Globus pallidus (tissue), 1 donor: ENCODE measurements around the gene ZNF714.
"Not testable (repeated sequence)": the region's sequence is repeated elsewhere in the genome, so short reads cannot be mapped to it uniquely, and the experiment has no call there.

Experiments
- DNase-seq: peaks from one replicate; pipeline ENCODE4 v3.0.0-alpha.2; 2015; ENCODE audit warnings: low spot score

The ZNF714 gene

DNA sequence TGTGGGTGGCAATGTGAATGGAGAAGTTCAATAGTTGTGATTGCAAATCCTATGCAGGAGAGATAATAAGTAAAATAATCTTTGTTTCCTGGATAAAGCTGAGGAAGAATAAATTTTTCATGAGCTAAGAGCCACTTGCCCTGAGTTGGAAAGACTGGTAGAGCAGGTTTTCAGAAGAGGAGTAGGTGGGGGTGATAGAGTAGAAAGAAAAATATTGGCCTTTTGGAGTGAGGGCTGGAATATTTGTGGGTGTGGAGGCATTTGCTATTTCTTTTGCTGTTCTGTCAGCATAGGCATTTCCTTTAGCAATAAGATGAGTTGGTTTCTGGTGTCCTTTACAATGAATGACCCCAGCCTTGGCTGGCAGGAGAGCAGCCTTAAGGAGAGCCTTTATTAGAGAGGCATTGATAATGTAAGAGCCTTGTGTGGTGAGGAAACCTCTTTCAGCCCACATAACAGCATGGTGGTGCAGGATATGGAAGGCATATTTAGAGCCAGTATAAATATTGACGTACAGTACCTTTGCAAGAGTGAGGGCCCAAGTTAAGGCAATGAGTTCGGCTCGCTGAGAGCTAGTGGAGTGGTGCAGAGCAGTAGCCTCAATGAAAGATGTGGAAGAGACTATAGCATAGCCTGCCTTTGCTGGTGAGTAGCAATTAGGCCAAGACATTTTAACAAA, 48.2 kb downstream of the ZNF714 start:
- no peak for DNase-seq

DNA sequence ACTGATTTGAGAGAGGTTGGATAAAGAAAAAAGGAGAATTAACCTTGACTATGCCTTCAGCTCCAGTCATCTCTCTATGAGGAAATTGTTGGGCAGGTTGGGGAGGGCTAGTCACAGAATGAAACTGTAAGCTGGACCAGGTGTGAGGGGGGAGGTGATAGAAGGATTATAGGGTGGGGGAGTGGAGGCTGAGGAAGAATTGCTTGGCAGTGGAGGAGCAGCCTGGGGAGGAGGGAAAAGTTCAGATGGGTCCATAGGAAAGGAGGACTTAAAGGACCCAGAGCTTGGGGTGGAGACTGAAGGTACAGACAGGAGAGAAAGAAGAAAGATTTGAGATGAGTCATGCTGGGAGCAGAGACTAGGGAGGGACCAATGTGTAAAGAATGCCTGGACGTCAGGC, 51.6 kb downstream of the ZNF714 start:
- no peak for DNase-seq

DNA sequence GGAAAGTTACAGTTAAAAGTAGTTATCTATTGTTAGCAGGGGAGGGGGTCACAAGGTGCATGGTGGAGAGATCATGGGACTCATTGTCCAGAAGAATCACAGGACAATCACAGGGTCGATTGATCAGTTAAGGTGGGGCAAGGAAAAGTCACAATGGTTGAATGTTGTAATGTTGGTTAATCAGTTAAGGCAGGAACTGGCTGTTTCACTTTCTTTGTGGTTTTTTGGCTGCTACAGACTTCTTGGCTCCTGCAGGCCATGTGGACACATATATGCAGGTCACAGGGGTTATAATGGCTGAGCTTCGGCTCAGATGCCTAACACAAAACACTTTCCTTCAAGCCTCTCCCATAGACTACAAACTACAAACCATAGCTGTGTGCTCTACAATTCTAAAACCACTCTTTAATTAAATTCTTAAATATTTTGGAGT, 52.9 kb downstream of the ZNF714 start:
- no peak for DNase-seq

DNA sequence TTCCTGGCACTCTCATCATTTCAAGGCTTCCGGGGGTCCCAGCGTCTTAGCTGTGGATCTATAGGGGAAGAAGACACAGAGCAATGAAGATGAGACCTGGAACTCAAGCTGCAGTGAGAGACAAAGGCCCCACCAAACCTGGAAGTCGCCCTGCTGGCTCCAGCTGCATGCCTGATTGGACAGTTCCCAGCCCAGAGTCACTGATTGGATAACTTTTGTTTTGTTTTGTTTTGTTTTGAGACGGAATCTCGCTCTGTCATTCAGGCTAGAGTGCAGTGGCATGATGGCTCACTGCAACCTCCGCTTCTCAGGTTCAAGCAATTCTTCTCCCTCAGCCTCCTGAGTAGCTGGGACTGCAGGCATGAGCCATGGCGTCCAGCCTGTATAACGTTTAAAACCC, 53.4 kb downstream of the ZNF714 start:
- no peak for DNase-seq

DNA sequence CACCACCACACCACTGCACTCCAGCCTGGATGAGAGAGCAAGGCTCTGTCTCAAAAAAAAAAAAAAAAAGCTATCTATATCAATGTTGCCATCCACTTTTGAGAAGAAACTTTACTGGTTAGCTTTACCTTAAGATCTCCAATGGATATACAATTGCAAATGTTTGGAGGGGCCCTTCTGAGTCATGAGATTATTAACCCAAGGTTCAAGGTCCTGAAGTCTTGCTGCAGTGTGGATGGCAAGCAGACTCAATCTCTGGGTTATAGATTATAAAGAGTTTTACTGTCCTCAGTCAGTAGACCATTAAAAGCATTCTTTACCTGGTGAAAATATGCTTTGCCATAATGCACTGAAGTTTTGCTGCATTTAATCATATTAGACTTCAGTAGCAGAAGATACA, 56.1 kb downstream of the ZNF714 start:
- DNase-seq, result no peak

DNA sequence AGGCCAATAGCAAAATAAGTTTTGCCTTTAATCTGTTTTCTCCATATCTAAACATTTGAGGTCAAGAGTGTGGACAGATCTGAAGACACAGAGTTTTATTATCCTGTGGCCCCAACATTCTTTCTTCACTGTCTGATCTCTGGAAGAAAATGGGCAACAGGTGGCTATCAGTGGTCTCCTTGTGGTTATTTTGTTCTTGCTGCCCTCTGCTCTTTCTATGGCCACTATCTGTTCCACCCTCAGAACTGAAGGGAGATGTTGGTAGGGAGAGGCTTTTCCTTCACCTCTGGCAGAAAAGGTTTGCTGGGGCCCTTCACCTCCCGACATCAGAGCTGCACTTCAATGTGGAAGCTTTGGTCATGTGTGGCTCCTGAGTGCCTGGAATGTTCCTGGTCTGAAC, 59.0 kb downstream of the ZNF714 start:
- not testable (repeated sequence) for DNase-seq

DNA sequence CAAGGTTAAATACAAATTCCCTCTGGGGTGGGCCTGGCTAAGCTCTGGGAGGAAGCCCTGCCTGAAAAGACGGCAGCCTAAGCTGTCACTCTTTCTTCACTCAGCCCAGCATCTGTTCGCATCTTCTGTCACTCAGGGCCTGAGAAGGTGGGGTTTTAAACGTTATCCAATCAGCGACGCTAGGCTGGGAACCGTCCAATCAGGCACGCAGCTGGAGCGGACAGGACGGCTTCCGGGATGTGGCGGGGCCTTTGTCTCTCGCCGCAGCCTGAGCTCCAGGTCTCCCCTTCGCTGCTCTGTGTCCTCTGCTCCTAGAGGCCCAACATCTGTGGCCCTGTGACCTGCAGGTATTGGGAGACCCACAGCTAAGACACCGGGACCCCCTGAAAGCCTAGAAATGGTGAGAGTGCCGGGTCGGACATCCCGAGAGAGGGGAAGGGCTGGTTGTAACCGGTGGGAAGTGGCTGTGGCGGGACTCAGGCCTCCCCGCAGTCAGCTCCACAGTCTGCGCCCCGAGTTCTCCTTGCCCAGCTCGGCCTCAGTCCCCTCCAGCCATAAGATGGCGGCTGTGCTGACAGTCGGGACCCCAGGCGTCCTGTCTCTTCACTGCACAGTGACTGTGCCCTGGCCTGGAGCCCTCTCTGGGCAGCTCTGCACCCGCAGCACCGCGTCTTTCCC, 59.9 kb downstream of the ZNF714 start, which contains the start of gene ZNF431:
Gene ZNF431 (plus strand): TSS at position 254 of the 678 bp plus-strand sequence. CDS start 144 bp downstream, at position 398.
- peak; percentile 97 for DNase-seq

DNA sequence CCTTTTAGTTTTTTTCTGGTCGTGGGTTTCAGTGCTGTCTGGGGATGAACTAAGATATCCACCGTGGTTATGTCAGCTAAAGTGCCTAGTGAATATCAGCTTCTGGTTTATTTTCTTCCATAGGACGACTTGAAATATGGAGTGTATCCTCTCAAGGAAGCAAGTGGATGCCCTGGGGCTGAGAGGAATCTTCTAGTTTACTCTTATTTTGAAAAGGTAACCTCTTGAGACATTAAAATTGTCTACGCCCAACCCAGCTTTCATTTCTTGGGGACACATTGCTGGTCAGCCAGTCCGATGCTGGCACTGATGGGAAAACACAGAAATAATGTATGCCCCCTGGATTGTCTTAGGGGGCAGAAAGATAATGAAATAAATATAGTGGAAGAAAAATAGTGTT, 61.4 kb downstream of the ZNF714 start:
- no peak for DNase-seq

DNA sequence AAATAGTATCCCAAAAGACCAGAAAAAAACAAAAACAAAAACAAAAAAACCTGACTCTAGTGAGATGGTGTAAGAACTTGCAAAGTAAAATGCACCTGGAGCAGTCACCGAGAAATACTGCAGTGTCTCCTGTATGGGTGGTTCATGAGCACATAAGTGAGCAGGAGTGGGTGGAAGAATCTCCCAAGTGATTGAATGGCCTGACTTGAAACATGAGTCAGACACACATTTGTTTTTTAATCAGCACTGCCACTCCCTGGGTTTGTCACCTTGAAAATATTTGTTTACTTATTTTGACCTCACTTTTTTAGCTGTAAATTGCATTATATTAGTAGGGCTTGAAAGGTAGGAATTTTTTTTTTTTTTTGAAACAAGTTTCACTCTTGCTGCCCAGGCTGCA, 61.9 kb downstream of the ZNF714 start:
- no peak for DNase-seq

DNA sequence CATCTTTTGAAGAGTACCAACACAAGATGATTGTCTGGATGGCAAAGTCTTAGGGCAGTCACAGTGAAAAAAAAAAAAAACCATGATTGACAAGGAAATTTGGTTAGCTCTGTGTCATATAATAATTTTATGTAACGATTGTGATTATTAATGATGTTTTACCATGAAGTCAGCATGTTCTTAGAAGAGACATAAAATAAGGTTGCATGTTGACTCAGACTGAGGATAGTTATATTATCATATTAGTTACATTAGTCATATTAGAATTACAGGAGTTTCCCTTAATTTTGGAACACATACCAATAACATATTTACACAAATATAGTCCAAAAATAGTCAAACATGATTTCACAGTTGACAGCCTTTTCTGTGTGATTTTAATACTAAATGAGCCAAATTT, 65.5 kb downstream of the ZNF714 start:
- DNase-seq, result no peak

DNA sequence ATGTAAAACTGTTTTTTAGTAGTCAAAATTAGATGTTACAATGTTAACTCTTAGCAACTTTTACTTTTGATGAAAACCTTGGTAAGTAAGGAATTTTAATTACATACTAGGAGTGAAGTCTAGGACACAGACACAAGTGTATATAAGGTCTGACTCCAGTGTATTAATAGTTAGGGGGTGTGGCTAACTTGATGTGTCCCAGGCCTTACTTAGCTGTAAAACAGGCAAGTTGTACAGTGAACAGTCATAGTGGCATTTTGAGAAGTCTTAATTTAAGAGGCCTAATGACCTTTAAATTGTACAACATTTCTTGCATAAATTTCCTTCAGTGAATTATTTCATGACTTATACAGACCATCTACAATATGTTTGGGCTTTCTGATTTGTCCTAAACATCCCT, 66.7 kb downstream of the ZNF714 start:
- DNase-seq, result no peak

DNA sequence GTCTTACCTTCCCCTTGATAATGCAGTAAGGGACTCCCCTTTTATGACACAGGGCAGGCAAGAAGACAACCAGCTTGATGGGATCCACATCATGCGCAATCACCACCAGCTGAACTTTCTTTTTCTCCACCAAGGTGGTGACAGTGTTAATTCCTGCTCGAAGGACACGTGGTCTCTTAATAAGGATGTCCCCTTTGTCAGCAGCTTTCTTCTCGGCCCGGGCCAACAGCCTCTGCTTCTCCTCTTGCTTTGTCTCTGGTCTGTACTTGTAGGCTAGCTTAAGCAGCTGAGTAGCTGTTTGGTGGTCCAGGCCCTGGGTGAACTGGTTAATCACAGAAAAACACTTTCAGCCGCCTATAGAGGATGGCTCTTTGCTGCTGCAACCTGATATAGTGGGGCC, 67.9 kb downstream of the ZNF714 start:
- DNase-seq, result no peak

DNA sequence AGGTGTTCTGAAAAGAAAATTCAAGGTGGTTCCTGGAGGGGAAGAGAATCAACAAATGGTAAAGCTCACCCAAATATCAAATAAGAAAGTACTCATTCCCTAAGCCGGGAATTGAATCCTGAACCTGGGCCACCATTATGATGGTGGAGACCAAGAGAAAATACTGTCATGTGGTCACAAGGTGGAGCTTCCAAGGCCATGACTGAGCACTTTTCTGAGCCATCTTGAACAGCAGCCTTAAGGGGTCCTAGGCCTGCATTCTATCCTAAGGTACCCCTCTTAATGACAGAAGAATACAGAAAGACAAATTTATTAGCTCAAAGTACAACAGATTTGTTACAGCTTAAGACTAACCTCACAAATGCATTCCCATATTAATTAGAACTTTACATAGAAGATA, 69.5 kb downstream of the ZNF714 start:
- DNase-seq, result no peak

DNA sequence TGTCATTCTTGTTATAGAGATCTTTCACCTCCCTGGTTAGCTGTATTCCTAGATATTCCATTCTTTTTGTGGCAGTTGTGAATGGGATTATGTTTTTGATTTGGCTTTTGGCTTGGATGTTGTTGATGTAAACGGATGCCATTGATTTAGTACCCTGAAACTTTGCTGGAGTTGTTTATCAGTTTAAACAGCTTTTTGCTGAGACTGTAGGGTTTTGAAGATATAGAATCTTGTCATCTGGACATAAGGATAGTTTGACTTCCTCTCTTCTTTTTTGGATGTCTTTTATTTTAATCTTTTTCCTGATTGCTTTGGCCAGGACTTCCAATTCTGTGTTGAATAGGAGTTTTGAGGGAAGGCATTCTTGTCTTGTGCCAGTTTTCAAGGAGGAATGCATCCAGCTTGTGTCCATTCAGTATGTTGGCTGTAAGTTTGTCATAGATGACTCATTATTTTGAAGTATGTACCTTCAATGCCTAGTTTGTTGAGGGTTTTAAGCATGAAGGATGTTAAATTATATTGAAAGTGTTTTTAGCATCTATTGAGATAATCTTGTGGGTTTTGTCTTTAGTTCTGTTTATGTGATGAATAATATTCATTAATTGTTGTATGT, 76.6 kb downstream of the ZNF714 start:
- no peak for DNase-seq

DNA sequence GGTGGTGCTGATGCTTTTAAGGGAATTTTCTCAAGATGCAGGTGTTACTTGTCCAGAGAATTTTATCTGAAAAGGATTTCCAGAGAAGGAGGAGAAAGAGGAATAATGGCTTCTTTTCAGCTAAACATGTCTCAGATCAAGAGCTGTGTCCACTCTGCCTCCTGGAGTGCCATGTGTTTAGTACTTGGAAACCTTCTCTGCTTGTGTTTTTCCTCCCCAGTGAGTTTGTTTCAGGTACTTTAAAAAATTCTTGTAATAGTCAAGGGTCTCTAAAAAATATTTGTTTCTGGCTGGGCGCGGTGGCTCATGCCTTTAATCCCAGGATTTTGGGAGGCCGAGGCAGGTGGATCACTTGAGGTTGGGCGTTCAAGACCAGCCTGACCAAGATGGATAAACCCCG, 82.5 kb downstream of the ZNF714 start:
- no peak for DNase-seq

DNA sequence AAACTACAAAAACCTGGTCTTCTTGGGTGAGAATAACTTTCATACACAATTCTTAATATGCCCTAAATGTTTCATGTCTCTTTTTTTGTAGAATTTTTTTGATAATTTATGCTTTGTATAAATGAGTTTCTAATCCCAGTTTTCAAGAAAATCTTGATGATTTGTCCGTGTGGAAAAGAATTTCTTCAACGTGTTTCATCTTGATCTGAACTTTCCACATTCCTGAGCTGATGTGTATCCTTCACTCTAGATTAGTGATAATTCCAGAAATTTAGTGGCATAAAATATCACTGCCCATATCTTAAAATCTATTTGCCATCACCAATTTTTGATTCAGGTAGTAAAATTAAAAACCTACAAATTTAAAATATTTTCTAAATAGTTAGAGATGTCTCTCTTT, 84.4 kb downstream of the ZNF714 start:
- DNase-seq, result no peak
